ENCODE results near the gene LAMTOR2.
"Not testable (repeated sequence)": the region's sequence is repeated elsewhere in the genome, so short reads cannot be mapped to it uniquely, and the experiment has no call there.

LAMTOR2 gene

DNA sequence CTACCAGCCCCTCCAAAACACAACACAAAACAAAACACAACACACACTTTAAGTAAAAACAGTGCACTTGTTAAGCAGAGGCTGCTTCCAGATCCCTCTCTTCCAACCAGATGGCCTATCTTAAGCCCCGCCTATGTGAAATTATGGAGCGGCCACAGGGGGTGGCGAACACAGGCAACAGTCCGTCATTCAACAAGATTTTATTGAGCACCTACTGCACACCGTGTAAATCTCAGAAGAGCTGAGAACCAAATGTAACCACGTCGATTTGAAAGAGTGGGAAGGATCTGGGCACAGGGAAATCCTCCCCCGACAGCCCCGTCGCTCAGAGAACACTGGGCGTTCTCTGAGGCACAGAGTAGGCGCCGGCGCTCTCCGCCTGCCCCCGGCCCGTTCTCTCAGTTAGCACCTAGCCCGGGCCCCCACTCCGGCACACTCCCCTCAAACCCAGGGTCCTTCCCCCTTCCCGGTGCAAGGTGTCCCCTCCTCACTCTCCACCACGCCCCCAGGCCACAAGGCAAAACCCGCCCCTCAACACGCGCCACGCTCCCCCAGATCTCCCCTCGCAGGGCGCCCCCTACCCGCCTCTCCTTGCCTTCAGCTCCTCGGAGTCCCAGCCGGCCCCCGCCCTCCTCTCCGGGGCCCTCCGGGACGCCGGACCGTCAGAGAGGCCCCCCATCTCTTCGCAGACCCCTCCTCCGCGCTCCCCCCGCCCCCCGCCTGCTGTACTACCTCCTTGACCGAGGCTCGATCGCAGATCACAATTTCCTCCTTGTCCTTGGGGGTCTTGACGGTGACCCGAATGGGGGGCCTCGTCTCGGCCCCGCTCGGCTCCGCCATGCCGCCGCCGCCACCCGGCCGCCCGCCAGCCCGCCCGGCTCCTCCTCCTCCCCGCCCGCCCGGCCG is 1.5 kb upstream of the LAMTOR2 start:
- peak; percentile 55 to 62 for DNase-seq (ENCODE audit: low read depth in 2 of 2)

DNA sequence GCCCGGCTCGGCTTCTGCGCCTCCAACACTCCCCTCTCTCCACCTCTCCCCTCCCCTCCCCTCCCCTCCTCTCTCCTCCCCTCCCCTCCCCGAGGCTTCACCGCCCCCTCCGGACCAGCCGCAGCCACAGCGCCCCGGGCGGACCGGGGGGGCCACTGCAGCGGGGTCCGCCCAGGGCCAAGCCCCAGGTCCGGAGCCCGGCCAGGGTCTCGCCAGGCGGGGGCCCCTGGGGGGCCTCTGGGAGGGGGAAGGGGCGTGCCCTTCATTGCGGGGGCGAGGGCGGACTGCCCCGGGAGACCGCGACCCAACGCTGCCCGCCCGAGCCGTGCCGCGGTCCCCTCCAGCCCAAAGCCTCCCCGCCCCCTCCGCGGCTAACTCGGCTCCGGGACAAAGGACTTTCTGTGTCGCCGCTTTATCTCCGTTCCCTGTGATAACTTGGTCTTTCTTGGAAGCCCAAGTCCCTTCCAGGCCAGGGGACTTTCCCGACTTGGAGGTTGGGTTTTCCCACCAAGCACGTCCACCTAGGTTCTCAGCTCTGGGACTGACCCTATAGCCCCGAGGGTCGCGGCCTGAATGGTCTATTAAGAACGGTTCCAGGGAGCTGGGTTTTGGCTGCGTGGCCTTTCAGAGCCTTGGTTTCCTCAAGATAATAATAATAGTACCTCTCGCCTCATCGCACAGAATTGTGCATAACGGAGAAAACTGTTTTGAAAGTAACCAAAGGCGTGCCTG is 648 bp upstream of the LAMTOR2 start, which contains the start of gene UBQLN4:
TSS of gene UBQLN4 (minus strand) at position 31 of the 732 bp plus-strand sequence. CDS start 97 bp downstream, outside the sequence.
- peak; percentile 70 to 82 for DNase-seq (ENCODE audit: low read depth in 2 of 2)

DNA sequence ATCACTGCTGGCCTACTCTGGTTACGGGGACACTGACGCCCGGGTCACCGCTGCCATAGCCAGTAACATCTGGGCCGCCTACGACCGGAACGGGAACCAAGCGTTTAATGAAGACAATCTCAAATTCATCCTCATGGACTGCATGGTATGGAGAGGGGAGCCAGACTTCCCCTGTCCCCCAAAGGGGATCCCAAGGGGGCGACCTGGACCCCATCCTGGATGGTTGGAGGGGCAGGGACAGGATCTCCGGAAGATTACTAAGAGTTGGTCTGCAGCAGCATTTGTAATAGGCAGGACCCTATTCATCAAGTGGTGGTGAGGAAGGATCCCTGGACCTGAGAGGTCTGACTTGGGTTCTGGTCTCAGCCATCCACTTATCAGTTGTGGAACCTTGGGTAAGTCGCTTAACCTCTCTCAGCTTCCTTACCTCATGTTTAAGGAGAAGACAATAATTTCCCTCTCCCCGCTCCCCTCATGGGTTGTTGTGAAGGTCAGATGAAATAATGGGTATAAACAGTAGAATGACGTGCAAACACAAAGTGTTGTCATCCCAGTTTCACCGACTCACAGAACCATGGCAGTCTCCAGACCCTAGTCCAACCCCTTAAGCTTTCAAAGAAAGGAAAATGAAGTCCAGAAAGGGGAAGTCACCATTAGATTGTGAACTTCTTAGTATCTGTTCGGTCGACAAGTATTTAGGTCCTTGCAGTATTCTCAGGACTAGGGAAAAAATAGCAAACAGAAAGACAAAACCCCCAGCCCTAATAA is 883 bp downstream of the LAMTOR2 start:
- no peak for DNase-seq (ENCODE audit: low read depth in 2 of 2)

DNA sequence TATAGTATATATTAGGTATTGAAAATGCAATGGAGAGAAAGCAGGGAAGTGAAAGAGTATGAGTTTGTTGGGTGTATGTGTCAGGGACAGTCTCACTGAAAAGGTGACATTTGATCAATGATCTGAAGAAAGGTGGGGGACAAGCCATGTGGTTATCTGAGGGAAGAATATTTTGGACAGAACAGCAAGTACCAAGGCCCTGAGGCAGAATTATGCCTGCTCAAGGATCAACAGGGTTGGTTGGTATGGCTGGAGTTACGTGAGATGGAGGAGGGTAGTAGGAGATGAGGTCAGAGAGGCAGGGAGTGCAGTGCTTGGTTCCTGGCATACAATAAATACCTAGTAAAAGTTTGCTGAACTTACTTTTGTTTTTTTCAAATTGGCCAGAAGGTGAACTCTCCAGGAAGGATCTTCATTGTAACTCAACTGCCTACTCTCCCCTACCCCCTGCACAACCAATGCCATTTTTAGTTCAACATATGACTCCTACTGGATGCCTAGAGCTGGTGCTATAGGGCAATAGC is 1.8 kb downstream of the LAMTOR2 start:
- no peak for DNase-seq (ENCODE audit: low read depth in 2 of 2)

DNA sequence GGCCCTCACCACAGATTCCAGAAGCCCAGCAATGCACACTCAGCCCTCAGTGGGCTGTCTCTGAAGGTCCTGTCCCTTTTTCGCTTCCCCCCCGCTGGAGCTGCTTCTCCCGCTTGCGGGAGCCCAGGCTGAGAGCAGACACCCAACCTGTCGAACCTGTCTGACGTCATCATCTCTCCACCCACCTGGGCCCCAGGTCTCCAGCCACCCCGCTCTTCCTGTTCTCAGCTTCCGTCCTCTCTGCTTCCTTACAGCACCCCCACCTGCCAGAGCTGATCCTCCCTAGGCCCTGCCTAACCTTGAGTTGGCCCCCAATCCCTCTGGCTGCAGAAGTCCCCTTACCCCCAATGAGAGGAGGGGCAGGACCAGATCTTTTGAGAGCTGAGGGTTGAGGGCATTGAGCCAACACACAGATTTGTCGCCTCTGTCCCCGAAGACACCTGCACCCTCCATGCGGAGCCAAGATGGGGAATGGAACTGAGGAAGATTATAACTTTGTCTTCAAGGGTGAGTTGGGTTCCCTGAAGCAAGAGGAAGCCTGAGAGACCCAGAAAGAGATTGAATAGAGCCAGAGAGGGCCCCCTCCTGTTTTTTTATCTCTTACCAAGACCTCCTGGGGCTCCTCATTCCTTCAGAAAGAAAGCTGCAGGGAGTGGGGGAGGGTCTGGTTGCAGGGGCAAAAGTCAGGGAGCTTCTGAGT is 6.5 kb downstream of the LAMTOR2 start, which contains the start of gene RAB25:
TSS of gene RAB25 (plus strand) at position 224 of the 700 bp plus-strand sequence. CDS start at position 465, 241 bp downstream.
- DNase-seq (ENCODE audit: low read depth in 2 of 2), result no peak

DNA sequence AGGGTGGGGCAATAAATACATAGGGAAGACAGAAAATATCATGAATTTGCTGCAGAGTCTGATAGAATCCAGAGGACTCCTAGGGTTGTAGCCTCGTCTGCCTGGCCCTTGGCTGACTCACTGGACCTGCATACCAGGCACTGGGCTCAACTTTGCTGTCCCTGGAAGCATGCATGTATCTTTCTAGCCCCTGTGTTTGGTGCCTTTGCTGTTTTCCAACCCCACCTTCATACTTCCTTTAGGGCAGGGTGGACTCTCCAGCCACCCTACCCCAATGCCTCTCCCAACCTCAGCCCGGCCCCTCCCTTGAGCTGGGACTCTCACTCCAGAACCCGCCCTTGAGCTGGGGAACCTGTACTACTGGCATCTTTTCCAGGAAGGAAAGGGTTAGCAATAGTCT is 7.6 kb downstream of the LAMTOR2 start:
- no peak for DNase-seq (ENCODE audit: low read depth in 2 of 2)

DNA sequence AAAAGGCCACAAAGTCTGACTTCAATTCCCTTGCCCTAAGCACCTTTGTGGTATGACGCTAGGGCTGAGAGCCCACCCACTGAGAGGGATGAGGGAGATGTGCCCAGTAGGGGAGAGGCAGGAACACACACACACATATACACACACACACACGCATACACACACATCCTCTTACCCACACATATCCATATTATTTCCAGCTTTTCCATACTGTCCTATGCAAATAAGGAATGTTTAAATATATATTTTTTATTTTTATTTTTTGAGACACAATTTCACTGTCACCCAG is 9.4 kb downstream of the LAMTOR2 start:
- no peak for DNase-seq (ENCODE audit: low read depth in 2 of 2)

DNA sequence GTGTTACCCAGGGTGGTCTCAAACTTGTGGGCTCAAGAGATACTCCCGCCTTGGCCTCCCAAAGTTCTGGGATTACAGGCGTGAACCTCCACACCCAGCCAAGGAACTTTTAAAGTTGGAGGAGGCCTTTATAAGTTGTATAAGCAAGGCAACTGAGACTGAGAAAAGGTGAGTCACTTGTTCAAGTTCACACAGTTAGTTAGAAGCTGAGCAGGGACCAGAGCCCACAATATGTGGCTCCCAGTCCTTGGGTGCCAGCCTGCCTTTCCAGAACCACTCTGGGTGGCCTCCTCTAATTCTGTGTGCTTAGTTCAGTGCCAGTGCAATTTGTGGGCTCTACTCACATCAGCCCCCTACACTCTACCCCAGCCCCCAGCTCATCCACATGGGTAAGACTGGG is 10.0 kb downstream of the LAMTOR2 start:
- no peak for DNase-seq (ENCODE audit: low read depth in 2 of 2)

DNA sequence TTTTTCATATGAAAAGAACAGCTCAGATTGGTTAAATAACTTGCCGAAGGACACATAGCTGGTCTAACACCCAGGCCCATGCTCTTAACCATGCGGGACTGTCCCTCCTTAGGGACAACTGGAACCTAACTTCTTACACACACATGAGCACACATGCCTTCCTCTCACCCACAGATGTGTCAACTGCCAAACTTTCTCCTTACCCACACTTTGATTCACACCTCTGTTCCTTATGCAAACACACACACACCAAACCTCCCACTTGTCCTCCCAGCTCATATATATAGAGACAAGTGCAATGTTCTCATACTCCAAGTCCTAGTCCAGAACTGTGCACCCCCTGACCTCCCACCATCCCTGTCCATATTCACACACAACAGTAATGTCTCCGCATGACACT is 10.6 kb downstream of the LAMTOR2 start:
- DNase-seq (ENCODE audit: low read depth in 2 of 2), result no peak

DNA sequence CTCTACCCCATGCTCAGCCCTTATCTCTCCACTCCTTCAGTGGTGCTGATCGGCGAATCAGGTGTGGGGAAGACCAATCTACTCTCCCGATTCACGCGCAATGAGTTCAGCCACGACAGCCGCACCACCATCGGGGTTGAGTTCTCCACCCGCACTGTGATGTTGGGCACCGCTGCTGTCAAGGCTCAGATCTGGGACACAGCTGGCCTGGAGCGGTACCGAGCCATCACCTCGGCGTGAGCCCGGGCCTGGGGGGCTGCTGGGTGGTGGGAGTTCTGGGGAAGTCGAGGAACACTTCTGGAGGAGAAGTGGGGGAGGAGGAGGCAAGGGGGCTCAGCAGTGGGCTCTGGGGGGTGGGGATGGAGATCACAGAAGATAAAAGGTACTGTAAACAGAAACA is 11.3 kb downstream of the LAMTOR2 start:
- no peak for DNase-seq (ENCODE audit: low read depth in 2 of 2)

DNA sequence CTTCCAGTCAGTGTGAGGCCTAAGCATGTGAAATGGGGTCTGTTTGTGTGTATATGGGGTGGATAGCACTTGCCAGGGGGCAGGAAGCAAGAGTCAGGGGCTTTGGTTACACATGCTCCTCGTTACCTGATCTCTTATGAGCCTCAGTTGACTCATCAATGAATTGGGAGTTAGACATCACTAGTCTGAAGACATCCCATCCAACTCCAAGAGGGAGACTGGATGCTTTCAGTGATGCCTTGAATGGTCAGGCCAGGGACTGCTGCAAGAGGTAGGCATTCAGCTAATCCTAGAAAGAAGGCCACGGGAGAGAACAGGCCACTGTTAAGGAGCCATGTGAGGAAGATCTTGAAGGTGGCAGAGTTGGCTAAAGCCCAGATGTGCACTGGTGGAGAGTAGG is 12.7 kb downstream of the LAMTOR2 start:
- no peak for DNase-seq (ENCODE audit: low read depth in 2 of 2)

DNA sequence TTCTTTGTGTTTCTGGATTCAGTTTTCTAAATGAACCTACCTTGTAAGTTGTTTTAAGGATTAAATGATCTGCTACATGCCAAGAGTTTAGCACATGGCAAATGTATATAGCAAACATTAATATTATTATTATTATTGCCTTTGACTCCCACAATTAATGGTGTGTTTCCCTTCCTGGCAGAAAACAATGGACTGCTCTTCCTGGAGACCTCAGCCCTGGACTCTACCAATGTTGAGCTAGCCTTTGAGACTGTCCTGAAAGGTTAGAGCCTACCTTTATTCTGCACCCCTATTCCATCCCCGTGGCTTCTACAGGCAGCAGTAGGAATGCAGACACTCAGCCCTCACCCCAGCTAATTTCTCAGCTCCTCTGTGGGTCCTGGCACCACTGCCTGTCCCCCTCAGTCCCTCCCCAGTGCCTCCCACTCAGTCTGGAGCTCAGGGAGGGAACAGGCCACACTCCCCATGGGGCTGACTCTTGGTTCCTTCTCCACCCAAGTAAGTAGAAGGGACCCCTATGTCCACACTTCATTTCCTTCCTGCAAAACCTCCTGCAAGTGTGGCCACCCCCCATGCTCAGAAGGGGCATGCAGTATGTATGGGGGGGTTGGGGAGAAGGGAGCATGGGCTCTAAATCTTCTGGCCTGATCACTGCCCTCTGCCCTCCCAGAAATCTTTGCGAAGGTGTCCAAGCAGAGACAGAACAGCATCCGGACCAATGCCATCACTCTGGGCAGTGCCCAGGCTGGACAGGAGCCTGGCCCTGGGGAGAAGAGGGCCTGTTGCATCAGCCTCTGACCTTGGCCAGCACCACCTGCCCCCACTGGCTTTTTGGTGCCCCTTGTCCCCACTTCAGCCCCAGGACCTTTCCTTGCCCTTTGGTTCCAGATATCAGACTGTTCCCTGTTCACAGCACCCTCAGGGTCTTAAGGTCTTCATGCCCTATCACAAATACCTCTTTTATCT is 15.2 kb downstream of the LAMTOR2 start:
- DNase-seq (ENCODE audit: low read depth in 2 of 2), result no peak

DNA sequence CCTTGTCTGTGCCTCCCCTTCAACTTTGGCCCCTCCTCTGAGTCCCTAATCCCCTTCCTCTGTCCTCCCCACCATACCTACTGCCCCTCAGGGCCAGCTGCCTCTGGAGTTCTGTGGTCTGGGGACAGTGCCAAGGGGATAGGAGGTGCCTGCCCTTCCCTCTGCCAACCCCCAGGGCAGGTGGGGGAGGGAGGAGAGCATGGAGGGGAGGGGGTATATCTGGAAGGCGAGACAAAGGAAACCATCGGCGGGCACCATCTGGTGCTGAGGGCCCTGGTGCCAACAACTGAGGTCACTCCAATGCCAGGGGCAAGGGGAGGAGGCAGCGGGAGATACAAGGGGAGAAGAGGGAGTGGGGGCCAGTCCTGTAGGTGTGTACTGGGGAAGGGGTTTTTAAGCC is 16.0 kb downstream of the LAMTOR2 start:
- no peak for DNase-seq (ENCODE audit: low read depth in 2 of 2)

DNA sequence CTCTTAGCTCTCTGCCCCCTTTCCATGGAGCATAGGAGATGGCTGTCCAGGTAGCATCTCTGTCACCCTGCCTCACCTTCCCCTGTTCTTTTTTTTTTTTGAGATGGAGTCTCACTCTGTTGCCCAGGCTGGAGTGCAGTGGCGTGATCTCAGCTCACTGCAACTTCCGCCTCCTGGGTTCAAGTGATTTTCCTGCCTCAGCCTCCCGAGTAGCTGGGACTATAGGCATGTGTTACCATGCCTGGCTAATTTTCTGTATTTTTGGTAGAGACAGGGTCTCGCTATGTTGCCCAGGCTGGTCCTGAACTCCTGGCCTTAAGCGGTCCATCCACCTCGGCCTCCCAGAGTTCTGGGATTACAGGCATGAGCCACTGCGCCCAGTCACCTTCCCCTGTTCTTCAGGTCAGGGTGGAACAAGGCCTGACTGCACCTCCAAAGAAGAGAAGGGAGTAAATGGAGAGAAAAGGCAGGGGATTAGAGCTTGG is 16.8 kb downstream of the LAMTOR2 start:
- DNase-seq (ENCODE audit: low read depth in 2 of 2), result not testable (repeated sequence)

DNA sequence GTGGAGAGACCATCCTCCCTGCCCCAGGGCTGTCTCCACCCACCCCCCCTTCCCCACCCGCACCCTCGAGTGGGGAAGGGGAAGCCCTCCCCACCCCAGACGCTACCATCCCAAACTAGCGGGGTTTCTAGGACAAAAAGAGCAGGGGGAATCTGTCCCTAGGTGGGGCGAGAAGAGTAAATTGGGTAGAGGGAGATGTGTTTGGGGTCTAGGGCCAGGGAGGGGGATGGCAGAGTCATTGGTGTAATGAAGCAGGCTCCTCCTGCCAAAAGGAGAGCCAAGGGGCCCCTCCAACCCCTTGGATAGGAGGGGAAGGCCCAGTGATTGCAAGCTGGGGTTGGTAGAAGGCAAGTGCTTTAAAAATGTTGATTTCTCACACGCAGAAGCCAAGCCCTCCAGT is 17.7 kb downstream of the LAMTOR2 start:
- DNase-seq (ENCODE audit: low read depth in 2 of 2), result no peak

DNA sequence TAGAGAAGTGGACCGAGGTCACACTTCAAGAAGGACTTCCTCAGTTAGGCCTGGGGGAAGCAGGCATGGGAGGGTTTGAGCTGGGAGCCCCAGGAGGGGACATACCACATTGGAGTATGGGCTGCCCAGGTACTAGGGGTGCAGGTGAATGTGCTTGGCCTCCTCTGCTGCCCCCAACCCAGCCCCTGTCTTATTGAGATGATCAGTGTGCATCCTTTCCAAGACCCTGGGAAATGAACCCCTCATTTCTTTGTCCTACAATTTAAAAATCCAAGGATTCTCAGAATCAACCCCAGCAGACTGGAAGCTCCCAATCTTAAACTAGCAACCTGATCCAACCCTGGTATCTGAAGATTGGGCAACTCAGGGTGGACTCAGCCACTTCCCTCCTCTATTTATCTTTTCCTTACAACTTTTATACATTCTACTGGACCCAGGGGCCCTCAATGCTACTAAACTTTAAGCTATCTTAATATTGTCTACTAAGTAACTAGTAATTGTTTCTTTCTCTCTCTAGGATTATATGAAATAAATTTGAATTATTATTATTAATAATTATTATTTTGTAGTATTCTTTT is 18.6 kb downstream of the LAMTOR2 start:
- DNase-seq (ENCODE audit: low read depth in 2 of 2), result no peak

DNA sequence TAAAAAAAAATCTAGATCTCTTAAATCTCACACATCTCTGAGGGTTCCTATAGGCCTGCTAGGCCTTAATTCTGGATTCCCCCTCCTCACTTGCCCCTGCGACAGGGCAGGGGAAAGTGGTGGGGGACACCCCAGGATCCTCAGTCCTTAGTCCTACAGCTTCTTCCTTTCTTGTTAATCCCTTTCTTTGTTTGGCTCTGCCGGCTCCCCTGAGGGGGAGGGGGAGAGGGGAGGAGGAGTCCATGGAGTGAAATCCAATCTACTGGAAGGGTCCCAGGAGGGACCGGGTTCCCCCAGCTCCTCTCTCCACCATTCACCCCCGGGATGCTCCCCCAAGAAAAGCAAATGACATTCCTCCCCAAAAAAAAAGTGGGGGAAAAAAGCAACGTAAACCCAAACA is 19.2 kb downstream of the LAMTOR2 start:
- no peak for DNase-seq (ENCODE audit: low read depth in 2 of 2)

DNA sequence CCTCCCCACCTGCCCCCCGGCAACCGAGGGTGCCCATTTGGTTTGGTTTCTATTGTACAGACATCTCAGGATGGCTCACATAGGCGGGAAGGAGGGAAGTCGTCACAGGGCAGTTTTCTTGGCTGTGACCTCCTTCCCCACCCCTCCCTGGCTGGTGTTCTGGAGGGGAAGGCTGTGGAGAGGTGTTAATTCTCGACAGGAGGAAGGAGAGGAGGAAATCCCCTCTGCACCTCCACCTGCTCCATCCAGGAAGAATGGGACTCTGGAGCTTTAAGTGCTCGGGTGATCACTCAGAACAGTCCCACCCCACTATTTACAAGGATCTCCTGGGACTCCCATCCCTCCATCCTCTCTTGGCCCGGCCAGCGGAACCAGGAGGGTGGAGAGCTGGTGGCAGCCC is 20.1 kb downstream of the LAMTOR2 start:
- no peak for DNase-seq (ENCODE audit: low read depth in 2 of 2)

DNA sequence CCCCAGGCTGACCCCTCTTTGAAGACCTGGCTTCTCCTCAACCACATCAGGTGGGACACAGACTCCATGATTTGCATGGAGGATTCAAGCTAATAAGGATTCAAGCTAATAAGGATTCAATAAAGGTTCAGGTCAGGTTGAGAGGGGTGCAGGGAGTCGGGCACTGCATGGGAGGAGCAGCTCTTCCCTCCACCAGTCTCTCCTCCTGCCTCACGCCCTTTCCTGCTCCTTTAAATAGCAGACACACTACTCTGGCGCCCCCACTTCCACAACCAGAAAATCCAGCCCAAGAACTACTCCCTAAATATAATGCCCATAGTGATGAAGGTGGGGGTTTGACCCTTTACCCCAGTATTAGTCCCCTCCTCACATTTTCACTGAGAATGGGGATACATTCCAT is 20.6 kb downstream of the LAMTOR2 start:
- no peak for DNase-seq (ENCODE audit: low read depth in 2 of 2)

DNA sequence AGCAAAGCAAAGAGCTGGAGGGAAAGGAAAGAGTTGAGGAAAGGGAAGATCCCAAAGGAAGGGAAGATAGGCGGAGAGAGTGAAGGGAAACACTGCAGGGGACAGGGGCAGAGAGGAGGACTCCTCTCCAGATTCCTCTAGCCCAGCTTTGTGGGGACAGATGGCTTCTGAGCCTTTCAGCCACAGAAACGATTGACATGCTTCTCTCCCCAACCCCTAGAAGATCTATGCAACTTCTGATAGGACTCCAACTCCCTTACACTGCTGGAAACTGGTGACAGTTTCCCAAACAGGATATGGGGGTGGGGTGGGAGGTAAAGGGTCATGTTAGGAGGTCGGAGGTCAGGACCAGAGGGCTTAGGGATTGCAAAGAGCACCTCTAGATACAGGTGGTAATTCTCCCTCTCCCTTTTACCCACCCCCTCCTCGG is 21.2 kb downstream of the LAMTOR2 start:
- DNase-seq (ENCODE audit: low read depth in 2 of 2), result no peak
